ENCODE data around the gene RAD50. TPM values are rescaled to one million over a fixed set of nuclear protein-coding genes. Genes with fewer than 3 reads are reported as not detected.
A peak's percentile ranks its signal among the peaks of the same experiment; 100 is the strongest.
"Not testable (repeated sequence)": the region's sequence is repeated elsewhere in the genome, so short reads cannot be mapped to it uniquely, and the experiment has no call there.

The RAD50 gene
- total RNA-seq, 1 donor from 2014 or later: 6.9 TPM

- peak in 1 of 2 donors; percentile 15 for DNase-seq (ENCODE audit: low read depth in 2 of 2)
These were observed 72.6 kb downstream of the RAD50 start for GRCh38 chr5:132629230-132629944.

- not testable (repeated sequence) for DNase-seq (ENCODE audit: low read depth in 2 of 2)
These were observed 76.8 kb downstream of the RAD50 start for GRCh38 chr5:132633587-132633986.

- DNase-seq (ENCODE audit: low read depth in 2 of 2): no peak
These were observed 79.1 kb downstream of the RAD50 start for GRCh38 chr5:132635873-132636272.

DNA sequence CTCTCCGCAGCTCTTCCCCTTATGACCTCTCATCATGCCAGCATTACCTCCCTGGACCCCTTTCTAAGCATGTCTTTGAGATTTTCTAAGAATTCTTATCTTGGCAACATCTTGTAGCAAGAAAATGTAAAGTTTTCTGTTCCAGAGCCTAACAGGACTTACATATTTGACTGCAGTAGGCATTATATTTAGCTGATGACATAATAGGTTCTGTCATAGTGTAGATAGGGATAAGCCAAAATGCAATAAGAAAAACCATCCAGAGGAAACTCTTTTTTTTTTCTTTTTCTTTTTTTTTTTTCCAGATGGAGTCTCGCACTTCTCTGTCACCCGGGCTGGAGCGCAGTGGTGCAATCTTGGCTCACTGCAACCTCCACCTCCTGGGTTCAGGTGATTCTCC lies 80.5 kb downstream of the RAD50 start:
- DNase-seq (ENCODE audit: low read depth in 2 of 2): no peak

DNA sequence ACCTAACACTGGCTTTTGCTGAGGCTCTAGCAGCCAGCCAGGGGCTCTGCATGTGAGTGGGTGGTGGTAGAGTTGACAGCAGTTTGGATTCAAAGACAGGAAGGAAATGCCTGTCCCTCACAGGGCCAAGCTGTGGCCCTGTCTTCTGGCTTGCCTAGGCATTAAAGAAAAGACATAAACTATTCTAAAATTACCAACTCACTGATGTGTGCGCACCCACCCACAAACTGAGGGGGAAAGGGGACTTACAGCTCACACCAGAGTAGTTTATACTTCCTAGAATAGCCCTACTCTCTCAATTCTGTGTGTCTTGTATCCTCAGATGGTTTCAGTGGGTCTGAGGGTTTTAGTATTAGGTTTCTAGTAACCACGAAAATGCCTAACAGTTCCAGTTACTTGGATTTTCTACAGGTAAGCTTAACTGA lies 82.9 kb downstream of the RAD50 start:
- DNase-seq (ENCODE audit: low read depth in 2 of 2): peak in 1 of 2 donors; percentile 24

GRCh38 chr5:132640613-132641012 lies 83.8 kb downstream of the RAD50 start:
- DNase-seq (ENCODE audit: low read depth in 2 of 2): no peak

- no peak for DNase-seq (ENCODE audit: low read depth in 2 of 2)
These were observed 84.5 kb downstream of the RAD50 start for GRCh38 chr5:132641241-132641723.

GRCh38 chr5:132641841-132642240 lies 85.1 kb downstream of the RAD50 start:
- no peak for DNase-seq (ENCODE audit: low read depth in 2 of 2)

DNA sequence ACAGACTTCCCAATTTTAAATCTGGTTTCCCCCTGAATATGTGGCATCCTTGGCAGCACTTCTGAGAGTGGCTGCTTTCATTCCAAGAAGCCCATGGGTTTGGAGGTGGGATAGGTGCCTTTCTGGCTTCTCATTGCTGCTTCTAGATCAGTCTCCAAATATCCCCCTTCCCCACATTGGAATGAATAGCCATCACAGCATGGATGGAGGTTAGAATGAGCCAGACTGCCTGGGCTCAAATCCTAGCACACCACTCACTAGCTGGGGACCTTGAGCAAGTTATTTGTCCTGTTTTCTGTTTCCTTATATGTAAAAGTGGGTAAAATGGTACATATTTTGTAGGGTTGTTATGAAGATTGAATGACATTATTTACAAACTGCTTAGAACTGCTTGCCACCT lies 87.4 kb downstream of the RAD50 start:
- DNase-seq (ENCODE audit: low read depth in 2 of 2): no peak

DNA sequence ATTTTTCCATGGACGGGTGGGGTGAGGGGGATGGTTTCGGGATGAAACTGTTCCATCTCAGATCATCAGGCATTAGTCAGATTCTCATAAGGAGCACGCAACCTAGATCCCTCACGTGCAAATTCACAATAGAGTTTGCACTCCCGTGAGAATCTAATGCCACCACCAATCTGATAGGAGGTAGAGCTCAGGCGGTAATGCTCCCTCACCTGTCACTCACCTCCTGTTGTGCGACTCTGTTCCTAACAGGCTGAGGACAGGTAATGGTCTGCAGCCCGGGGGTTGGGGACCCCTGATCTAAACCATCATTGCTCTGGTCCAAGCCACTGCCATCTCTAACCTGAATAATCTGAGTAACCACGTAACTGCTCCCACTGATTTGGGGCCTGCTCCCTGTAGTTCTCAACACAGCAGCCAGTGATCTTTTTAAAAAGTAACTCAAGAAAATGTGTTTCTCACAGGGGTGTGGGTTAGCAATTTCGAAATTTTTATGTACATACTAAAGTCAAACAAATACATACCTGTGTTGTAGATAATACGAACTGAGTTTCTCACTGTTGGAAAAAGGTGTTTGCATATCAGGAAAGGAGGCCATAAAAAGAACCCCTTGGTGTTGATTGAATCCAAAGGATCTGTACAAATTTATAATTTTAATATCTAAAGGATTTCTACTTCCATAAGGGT lies 89.9 kb downstream of the RAD50 start:
- no peak for DNase-seq (ENCODE audit: low read depth in 2 of 2)

- no peak for DNase-seq (ENCODE audit: low read depth in 2 of 2)
These were observed 90.7 kb downstream of the RAD50 start for GRCh38 chr5:132647473-132647872.

DNA sequence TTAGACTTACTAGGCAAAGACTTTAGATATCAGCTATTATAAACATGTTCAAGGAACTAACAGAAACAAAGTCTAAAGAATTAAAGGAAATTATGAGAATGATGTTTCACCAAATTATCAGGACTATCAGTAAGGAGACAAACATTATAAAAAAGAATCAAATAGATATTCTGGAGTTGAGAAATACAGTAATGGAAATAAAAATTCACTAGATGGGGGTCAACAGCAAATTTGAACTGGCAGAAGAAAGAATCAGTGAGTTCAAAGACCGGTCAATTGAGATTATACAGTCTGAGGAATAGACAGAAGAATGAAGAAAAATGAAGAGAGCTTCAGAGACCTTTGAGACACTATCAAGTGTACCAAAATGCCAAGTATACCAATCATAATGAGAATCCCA lies 91.6 kb downstream of the RAD50 start:
- no peak for DNase-seq (ENCODE audit: low read depth in 2 of 2)

- DNase-seq (ENCODE audit: low read depth in 2 of 2): no peak
These were observed 95.2 kb downstream of the RAD50 start for GRCh38 chr5:132651838-132652469.

- DNase-seq (ENCODE audit: low read depth in 2 of 2): no peak
These were observed 96.9 kb downstream of the RAD50 start for GRCh38 chr5:132653716-132654115.

- DNase-seq (ENCODE audit: low read depth in 2 of 2): peak in 1 of 2 donors; percentile 28
These were observed 99.3 kb downstream of the RAD50 start for GRCh38 chr5:132655821-132656773.

GRCh38 chr5:132656774-132657355 lies 100.1 kb downstream of the RAD50 start:
- DNase-seq (ENCODE audit: low read depth in 2 of 2): no peak

GRCh38 chr5:132657676-132658380 lies 101.1 kb downstream of the RAD50 start, which contains the start of gene IL13:
IL13 (plus strand) TSS chr5:132658173; CDS start chr5:132658187, 14 bp downstream.
- no peak for DNase-seq (ENCODE audit: low read depth in 2 of 2)

DNA sequence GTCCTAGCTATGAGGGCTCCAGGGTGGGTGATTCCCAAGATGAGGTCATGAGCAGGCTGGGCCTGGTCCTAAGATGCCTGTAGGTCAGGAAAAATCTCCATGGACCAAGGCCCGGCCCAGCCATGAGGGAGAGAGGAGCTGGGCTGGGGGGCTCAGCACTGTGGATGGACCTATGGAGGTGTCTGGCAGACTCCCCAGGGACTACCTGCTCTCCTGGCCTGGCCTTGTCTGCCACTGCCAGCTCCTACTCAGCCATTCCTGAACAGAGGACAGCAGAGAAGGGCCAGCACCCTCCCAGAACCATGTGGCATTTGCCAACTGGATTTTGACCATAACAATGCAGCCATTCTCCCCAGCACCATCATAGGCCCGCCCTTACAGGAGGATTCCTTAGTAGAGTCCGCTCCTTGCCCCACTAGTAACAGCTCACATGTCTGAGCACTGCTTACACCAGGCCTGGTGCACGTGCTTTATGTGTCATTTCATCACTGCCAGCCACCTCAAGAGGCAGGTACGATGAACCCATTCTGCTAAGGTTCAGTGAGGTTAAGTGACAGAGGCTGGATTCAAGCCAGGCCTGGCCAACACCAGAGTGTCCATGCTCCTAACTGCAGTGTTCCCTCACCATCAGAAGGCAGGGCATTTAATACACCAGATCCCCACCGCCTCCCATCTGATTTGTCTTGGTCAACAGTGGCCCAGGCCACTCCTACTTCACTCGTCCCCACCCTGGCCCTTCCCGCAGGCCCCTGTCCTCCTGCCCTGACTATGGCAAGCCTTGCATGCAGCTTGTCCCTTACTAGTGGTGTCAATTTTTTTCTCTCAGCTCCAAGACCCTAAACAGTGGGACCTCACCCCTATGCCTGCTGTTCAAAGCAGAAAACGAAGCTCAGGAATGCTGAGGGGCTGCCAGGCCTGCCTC lies 101.9 kb downstream of the RAD50 start:
- DNase-seq (ENCODE audit: low read depth in 2 of 2): no peak
